KMS-11 (cell line): ENCODE measurements around the gene PLXND1.

Experiments
- H2AFZ ChIP-seq: fragments of 200-600 bp; sonication (generic); 2 replicates; pipeline ENCODE4 v1.6.1; 2016; ENCODE audit warnings: antibody characterized with exemption, mixed run types, low read depth
- H3K27ac ChIP-seq: fragments of 200-600 bp; sonication (generic); 2 replicates; pipeline ENCODE4 v1.6.1; 2016; ENCODE audit warnings: mild to moderate bottlenecking, mixed run types
- H3K27me3 ChIP-seq: fragments of 200-600 bp; sonication (generic); 2 replicates; pipeline ENCODE4 v1.6.1; 2017; ENCODE audit warnings: mild to moderate bottlenecking, low read depth, mixed run types, moderate library complexity; ENCODE audit not compliant: insufficient read depth
- H3K36me3 ChIP-seq: fragments of 200-600 bp; sonication (generic); 2 replicates; pipeline ENCODE4 v1.6.1; 2017; ENCODE audit warnings: mild to moderate bottlenecking, mixed run types; ENCODE audit not compliant: insufficient read depth
- H3K4me1 ChIP-seq: fragments of 200-600 bp; sonication (generic); 2 replicates; pipeline ENCODE4 v1.6.1; 2016; ENCODE audit warnings: mild to moderate bottlenecking, low read depth, mixed run types; ENCODE audit not compliant: poor library complexity, severe bottlenecking
- H3K4me2 ChIP-seq: fragments of 200-600 bp; sonication (generic); 2 replicates; pipeline ENCODE4 v1.7.0; 2016; ENCODE audit warnings: mild to moderate bottlenecking, mixed run types
- H3K4me3 ChIP-seq: fragments of 200-600 bp; sonication (generic); IDR thresholded peaks from 2 replicates; pipeline ENCODE4 v1.6.1; 2017; ENCODE audit warnings: low read depth, low read length, mixed read lengths; ENCODE audit not compliant: insufficient read depth
- H3K79me2 ChIP-seq: fragments of 200-600 bp; sonication (generic); 2 replicates; pipeline ENCODE4 v1.6.1; 2016; ENCODE audit warnings: low read depth, mixed run types; ENCODE audit not compliant: insufficient read depth
- H3K9ac ChIP-seq: fragments of 200-600 bp; sonication (generic); 2 replicates; pipeline ENCODE4 v1.6.1; 2016; ENCODE audit warnings: mild to moderate bottlenecking, mixed run types
- H4K20me1 ChIP-seq: fragments of 200-600 bp; sonication (generic); 2 replicates; pipeline ENCODE4 v1.6.1; 2016; ENCODE audit warnings: mild to moderate bottlenecking, mixed run types; ENCODE audit not compliant: insufficient read depth
- TF ChIP-seq, protein P1 (sequence below): fragments of 200-600 bp; sonication (generic); conservative IDR thresholded peaks from 2 replicates; pipeline ENCODE4 v1.6.1; 2017; ENCODE audit warnings: low read depth, mild to moderate bottlenecking, antibody characterized with exemption, low read length, moderate library complexity, mixed read lengths

The PLXND1 gene

DNA sequence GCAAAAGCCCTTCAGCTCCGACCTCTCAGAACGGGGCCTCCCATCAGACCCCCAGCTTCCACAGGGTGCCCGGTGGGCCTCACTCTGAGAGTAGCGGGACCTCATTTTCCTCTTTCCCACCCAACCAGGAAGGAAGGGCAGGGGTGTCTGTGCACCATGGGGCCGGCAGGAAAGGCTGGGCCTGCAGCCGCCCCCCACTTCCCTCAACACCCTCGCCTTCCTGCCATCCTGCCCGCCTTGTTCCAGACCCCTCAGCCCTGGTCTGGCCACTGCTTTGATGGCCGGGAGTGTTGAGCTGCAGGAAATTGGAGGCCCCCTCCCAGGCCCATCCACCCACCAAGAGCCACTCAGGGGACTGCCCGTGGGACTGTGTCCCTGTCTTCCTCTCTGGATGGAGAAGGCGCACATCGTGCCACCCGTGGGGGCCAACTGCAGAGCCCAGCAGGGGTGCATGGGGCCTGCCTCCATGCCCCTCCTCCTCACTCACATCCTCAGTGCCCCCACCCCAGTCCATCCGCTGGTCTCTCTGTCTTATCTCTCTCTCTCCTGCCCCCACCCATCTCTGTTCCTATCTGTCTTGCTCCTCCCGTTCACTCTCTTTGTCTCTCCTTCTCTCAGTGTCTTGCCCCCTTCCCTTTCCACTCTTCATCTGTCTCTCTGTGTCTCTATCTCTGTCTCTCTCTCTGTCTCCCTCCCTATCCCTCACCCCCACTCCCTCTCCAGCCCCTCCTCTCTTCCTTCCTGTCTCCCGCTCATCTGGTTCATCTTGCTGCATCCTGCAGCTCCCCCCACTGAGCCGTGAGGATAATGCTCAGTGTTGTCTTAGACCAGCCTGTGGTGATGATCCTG is 1.8 kb upstream of the PLXND1 start:
- TF ChIP-seq, protein P1, sequence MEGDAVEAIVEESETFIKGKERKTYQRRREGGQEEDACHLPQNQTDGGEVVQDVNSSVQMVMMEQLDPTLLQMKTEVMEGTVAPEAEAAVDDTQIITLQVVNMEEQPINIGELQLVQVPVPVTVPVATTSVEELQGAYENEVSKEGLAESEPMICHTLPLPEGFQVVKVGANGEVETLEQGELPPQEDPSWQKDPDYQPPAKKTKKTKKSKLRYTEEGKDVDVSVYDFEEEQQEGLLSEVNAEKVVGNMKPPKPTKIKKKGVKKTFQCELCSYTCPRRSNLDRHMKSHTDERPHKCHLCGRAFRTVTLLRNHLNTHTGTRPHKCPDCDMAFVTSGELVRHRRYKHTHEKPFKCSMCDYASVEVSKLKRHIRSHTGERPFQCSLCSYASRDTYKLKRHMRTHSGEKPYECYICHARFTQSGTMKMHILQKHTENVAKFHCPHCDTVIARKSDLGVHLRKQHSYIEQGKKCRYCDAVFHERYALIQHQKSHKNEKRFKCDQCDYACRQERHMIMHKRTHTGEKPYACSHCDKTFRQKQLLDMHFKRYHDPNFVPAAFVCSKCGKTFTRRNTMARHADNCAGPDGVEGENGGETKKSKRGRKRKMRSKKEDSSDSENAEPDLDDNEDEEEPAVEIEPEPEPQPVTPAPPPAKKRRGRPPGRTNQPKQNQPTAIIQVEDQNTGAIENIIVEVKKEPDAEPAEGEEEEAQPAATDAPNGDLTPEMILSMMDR, result no peak
- no peak overlapping the region for H3K4me3 ChIP-seq
- H4K20me1 ChIP-seq, result no peaks in the 10 kb centered on the region
- H3K4me2 ChIP-seq, result no peak overlapping the region
- peaks cover 10% of the 10 kb centered on the region; the same call in 1 of the 2 replicates for H3K27me3 ChIP-seq
- H2AFZ ChIP-seq, result no peak overlapping the region
- no peak overlapping the region for H3K27ac ChIP-seq
- H3K9ac ChIP-seq, result no peak overlapping the region
- H3K4me1 ChIP-seq, result peaks cover 14% of the 10 kb centered on the region
- H3K36me3 ChIP-seq, result no peaks in the 10 kb centered on the region
- no peaks in the 10 kb centered on the region for H3K79me2 ChIP-seq

DNA sequence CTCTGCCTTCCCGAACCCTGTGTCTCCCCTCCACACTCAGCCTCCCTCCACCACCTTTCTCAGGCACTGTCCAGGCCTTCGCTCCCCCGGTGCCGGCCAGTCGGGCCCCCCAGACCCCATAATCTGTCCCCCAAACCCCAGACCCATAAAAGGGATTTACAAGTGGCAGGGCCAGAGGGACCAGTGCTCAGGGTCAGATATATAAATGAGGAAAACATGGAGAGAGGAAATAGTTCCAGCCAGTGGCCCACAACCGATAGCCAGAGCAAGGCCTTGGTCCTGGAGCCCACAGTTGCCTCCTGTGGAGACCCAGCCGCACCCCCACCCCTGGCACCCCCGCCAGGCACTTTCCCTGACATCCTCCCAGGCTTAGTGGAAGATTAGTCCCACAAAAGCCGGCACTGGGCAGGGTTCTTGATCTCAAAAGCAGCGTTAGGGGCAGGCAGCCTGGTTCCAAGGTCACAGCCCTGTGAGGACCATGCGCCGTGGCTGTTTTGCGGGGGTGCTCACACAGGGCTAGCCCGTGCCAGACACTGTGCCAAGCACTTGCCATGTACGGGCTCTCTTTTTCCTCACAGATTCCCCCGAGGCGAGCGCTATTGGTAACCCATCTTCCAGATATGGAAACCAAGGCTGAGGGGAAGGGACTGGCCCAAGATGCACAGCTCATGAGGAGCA is 1.1 kb upstream of the PLXND1 start:
- peaks cover 14% of the 10 kb centered on the region for H3K4me1 ChIP-seq
- peaks cover 10% of the 10 kb centered on the region; the same call in 1 of the 2 replicates for H3K27me3 ChIP-seq
- TF ChIP-seq, protein P1, result no peak
- H3K27ac ChIP-seq, result no peak overlapping the region
- H3K79me2 ChIP-seq, result no peaks in the 10 kb centered on the region
- H3K9ac ChIP-seq, result peak overlapping the region; percentile 49; the same call in 1 of the 2 replicates
- H3K4me2 ChIP-seq, result peak overlapping the region; percentile 92
- no peaks in the 10 kb centered on the region for H3K36me3 ChIP-seq
- peak overlapping the region; percentile 96 for H2AFZ ChIP-seq
- no peaks in the 10 kb centered on the region for H4K20me1 ChIP-seq
- no peak overlapping the region for H3K4me3 ChIP-seq

DNA sequence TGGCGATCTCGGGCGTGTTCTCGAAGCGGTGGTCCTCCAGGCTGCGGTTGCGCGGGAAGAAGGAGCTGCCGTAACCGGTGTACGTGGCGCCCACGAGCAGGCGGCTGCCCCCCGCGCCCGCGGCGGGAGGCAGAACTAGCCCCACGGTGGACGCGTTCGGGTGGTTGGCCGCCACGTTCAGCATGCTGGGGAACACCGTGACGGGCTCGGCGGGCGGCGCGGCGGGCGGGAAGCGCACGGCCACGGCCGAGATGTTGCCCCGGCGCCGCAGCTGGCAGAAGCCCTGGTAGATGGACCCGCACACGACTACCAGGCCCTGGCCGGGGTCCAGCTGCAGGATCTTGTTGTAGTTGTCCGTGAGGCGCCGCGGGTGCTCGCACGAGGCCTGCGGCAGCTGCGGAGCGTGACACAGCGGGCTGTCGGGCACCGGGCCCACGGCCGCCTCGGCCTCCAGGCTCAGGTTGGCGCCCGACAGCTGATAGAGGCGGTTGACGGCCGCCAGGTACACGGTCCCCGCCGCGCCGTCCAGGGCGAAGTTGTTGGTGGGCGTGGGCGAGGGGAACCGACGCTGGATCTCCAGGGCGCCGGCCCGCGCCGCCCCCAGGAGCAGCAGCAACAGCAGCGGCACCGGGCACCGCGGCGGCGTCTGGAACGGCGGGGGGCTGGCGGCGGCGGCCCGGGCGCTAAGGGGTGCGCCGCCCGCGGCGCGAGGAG is 397 bp downstream of the PLXND1 start:
- Histone ChIP-seq H3K4me2 (peak overlapping the region; percentile 39; the same call in 1 of the 2 replicates), H3K79me2 (no peaks in the 10 kb centered on the region; the same call in 1 of the 2 replicates), H3K36me3 (no peaks in the 10 kb centered on the region), H3K27ac (no peak overlapping the region), H3K4me1 (peaks cover 14% of the 10 kb centered on the region), H3K9ac (peak overlapping the region; percentile 68; the same call in 1 of the 2 replicates), H4K20me1 (no peaks in the 10 kb centered on the region), H3K27me3 (peaks cover 10% of the 10 kb centered on the region; the same call in 1 of the 2 replicates), H2AFZ (peak overlapping the region; percentile 82), H3K4me3 (no peak overlapping the region)
- TF ChIP-seq, protein P1, result no peak

DNA sequence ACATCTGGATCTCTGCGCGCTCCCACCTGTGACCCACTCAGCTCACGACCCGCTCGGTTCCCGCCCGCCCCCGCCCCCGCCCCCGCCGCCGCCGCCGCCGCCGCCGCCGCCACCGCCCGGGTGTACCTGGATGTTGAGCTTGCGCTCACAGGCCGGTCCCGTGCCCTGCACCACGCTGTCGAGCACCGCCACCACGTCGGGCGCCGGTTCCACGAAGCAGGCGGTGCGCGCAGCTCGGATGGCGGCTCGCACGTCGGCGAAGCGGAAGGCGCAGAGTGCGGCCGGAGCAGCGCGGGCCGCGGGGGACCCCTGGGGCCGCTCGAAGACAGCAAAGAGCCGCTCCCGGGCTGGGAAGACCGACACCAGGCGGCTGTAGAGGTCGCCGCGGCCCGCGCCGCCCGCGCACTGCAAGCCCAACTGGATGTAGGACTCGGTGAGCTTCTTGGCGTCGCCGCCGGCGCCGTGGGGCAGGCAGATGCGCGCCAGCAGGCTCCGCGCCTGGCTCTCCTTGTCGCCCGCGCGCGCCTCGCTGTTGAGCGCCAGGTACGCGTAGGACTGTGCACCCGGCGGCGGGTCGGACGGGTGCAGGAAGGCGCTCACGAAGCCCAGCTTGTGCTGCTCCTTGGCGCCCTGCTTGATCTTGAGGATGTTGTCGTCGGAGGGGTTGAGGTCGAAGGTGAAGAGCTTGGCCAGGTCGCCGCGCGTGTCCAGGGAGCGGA is 1.1 kb downstream of the PLXND1 start:
- Histone ChIP-seq H2AFZ (0 out of 2 replicates have a peak overlapping the region, but pooled peaks have one; percentile 82), H3K4me3 (no peak overlapping the region), H3K4me1 (peaks cover 14% of the 10 kb centered on the region), H3K79me2 (no peaks in the 10 kb centered on the region; the same call in 1 of the 2 replicates), H3K9ac (no peak overlapping the region), H3K27me3 (peaks cover 10% of the 10 kb centered on the region; the same call in 1 of the 2 replicates), H3K27ac (no peak overlapping the region), H4K20me1 (no peaks in the 10 kb centered on the region), H3K36me3 (no peaks in the 10 kb centered on the region), H3K4me2 (peak overlapping the region; percentile 39; the same call in 1 of the 2 replicates)
- TF ChIP-seq, protein P1, result no peak
